Naive thymus-derived CD4-positive, alpha-beta T cell (primary cell): ENCODE measurements around the gene TERB1. TPM values are rescaled to one million over a fixed set of nuclear protein-coding genes. Genes with fewer than 3 reads are reported as not detected.

ENCODE experiments used
- ATAC-seq: fragments of 150-1000 bp; cut with Tn5 transposase; 2 replicates; pipeline ENCODE4 v1.10.0; 2021; ENCODE audit warnings: mild to moderate bottlenecking, moderate library complexity
- CTCF ChIA-PET: fragments of 350-600 bp; sonication (Branson Sonifier 250); formaldehyde crosslinking; loops from one replicate; lab custom pipeline; 2021; ENCODE audit warnings: antibody characterized with exemption; lab: Charles Lee
- POLR2A ChIA-PET: fragments of 350-600 bp; sonication (Branson Sonifier 250); formaldehyde crosslinking; loops from one replicate; lab custom pipeline; 2021; ENCODE audit warnings: antibody characterized with exemption, inconsistent platforms; lab: Charles Lee
- DNase-seq, 9 donors: peaks; one replicate each; pipeline versions ENCODE4 v3.0.0 to v3.0.0-alpha.2; 2020 to 2022; ENCODE audit warnings: mixed read lengths in 1 of 9
- H3K27ac ChIP-seq: one replicate; pipeline ENCODE4 v1.7.0; 2013; ENCODE audit warnings: mild to moderate bottlenecking, low read depth, low read length, moderate library complexity
- H3K27me3 ChIP-seq, 2 donors: one replicate each; pipeline ENCODE4 v1.7.0; 2013; ENCODE audit warnings: low read length in 2 of 2, mild to moderate bottlenecking in 2 of 2, moderate library complexity in 2 of 2; ENCODE audit not compliant: control insufficient read depth in 2 of 2, insufficient read depth in 2 of 2
- H3K36me3 ChIP-seq, 3 experiments: 1 replicate in 2 of 3; 2 replicates in 1 of 3; pipeline ENCODE4 v1.7.0; 2013; ENCODE audit warnings: low read length in 3 of 3, mild to moderate bottlenecking in 3 of 3, moderate library complexity in 1 of 3; ENCODE audit not compliant: insufficient read depth in 3 of 3, control insufficient read depth in 2 of 3
- H3K4me1 ChIP-seq, 2 donors: one replicate each; pipeline ENCODE4 v1.7.0; 2013; ENCODE audit warnings: low read length in 2 of 2, mild to moderate bottlenecking in 2 of 2, moderate library complexity in 1 of 2; ENCODE audit not compliant: control insufficient read depth in 2 of 2, insufficient read depth in 2 of 2
- H3K4me3 ChIP-seq: 2 replicates; pipeline ENCODE4 v1.7.0; 2013; ENCODE audit warnings: mild to moderate bottlenecking, low read length
- H3K9me3 ChIP-seq, 3 experiments: 1 replicate in 2 of 3; 2 replicates in 1 of 3; pipeline ENCODE4 v1.7.0; 2013; ENCODE audit warnings: low read length in 3 of 3; ENCODE audit not compliant: control insufficient read depth in 2 of 3
- H3K27ac Mint-ChIP-seq, 9 donors: one replicate each; pipeline ENCODE4 v1.8.0; 2020 to 2022; ENCODE audit warnings: mixed read lengths in 9 of 9, mild to moderate bottlenecking in 8 of 9, moderate library complexity in 5 of 9, inconsistent platforms in 2 of 9
- H3K27me3 Mint-ChIP-seq, 5 donors: one replicate each; pipeline ENCODE4 v1.8.0; 2021 to 2022; ENCODE audit warnings: mixed read lengths in 5 of 5, mild to moderate bottlenecking in 1 of 5
- H3K36me3 Mint-ChIP-seq, 5 donors: one replicate each; pipeline ENCODE4 v1.8.0; 2020 to 2022; ENCODE audit warnings: mixed read lengths in 5 of 5, mild to moderate bottlenecking in 3 of 5, inconsistent platforms in 1 of 5
- H3K4me1 Mint-ChIP-seq, 7 donors: one replicate each; pipeline ENCODE4 v1.8.0; 2020 to 2022; ENCODE audit warnings: mixed read lengths in 7 of 7, mild to moderate bottlenecking in 3 of 7, inconsistent platforms in 1 of 7
- H3K4me3 Mint-ChIP-seq, 10 donors: one replicate each; pipeline ENCODE4 v1.8.0; 2020 to 2022; ENCODE audit warnings: mild to moderate bottlenecking in 10 of 10, mixed read lengths in 10 of 10, moderate library complexity in 6 of 10, inconsistent platforms in 2 of 10
- H3K9me3 Mint-ChIP-seq, 11 donors: one replicate each; pipeline ENCODE4 v1.8.0; 2020 to 2022; ENCODE audit warnings: mixed read lengths in 11 of 11, mild to moderate bottlenecking in 4 of 11, inconsistent platforms in 1 of 11, moderate library complexity in 1 of 11
- intact Hi-C, 2 donors: fragments of 100-400 bp; cut with micrococcal nuclease; formaldehyde crosslinking; loops; one replicate each; pipeline ENCODE4 v1.15.1; 2023
- polyA plus RNA-seq, 2 donors: library from polyadenylated mRNA; unstranded; fragments of 300-500 nt; fragmentation: Illumina TruSeq; gene quantifications; one replicate each; pipeline ENCODE4 v1.2.3, GENCODE V29; 2021
- total RNA-seq, 6 experiments: library from RNA in 5 of 6; stranded (reverse) in 5 of 6; gene quantifications; 1 replicate in 5 of 6; 2 replicates in 1 of 6; pipeline ENCODE4 v1.2.3 and lab custom pipeline; 2021 to 2026

Gene TERB1, protein sequence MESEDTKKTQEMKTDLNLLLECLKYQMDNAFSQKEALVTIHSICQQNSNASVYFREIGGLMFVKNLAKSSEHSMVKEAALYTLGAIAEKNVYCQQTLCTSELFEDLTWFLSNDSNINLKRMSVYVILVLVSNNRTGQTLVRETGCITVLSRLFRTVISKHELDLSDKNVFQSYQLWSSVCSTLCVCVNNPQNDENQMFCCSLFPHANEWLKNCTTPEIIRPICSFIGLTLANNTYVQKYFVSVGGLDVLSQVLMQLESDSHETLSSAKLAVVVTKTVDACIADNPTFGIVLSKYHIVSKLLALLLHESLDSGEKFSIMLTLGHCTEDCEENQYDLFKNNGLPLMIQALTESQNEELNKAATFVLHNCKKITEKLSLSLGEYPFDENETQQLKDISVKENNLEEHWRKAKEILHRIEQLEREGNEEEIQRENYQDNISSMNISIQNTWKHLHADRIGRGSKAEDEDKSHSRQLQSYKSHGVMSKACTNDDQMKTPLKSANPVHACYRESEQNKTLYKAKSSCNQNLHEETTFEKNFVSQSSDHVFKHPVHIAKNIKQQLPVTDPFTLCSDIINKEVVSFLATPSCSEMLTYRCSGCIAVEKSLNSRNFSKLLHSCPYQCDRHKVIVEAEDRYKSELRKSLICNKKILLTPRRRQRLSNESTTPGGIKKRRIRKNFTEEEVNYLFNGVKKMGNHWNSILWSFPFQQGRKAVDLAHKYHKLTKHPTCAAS
- total RNA-seq (under 1 TPM in 4 of 5 experiments, not detected in 1; 0.16 to 0.83 (median 0.37) TPM), polyA plus RNA-seq (not detected), total RNA-seq (lab: John Stamatoyannopoulos, UW) (not detected)

DNA sequence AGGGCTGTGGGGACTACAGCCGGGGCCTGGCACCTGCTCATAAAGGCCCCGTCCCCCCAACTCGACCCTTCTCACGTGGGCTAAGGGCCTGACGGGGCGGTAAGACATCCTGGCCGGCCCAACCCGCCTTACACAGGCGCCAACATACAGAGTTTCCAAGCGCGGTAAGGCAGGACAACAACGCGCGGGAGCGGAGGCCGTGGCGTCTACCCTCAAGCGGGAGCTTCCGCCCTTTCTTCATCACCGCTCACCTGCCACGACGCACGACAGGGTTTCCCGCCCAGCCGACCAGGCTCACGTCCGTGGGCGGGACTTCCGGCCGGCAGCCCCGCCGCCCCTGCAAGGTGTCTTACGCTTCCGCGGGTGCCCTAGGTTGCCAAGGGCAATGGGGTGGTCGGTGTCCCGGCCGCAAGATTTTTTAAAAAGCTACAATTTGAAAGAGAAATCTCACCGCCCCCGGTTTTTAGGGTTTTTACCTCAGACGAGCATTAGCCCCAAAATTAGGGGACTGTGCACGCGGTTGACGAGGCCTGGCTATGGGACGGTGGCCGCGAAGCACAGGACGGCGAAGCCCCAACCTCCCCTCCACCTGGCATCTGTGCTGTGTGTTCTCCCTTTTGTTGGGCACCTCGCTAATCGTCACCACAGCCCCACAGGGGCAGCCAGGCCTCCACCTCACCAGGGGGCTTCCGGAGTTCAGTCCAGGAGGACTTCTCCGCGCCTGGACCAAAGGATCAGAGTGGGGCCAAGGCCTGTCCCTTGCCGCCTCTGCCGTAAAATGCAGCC is at the start of gene TERB1:
Gene TERB1, minus strand, starts transcription at position 265 of the 786 bp plus-strand sequence. CDS start 4,786 bp downstream, outside the sequence.
- CTCF ChIA-PET, result no interaction called here

DNA sequence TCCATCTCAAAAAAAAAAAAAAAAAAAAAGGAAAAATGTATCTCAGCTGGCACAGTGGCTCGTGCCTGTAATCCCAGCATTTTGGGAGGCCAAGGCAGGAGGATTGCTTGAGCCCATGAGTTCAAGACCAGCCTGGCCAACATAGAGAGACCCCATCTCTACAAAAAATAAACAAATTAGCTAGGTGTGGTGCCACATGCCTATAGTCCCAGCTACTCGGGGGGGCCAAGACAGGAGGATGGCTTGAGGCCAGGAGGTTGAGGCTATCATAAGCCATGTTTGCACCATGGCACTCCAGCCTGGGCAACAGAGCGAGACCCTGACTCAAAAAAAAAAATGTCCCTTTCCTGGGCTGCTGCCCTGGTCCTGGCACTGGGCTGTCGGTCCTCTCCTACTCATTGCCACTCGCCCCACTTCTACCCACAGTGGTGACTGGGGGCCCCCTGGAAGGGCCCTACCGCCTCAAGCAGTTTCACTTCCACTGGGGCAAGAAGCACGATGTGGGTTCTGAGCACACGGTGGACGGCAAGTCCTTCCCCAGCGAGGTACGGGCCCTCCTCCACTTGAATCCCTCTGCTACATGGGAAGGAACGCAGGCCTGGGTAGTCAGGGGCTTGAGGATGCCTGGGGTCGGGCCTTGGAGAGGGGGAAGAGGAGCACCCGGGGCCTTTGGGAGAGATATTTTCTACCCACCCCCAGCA is 48.9 kb upstream of the TERB1 start:
- ChIA-PET POLR2A (interaction anchor here (1.9 kb wide), 1 partner anchor 20 kb away, joined by 5 read pairs; the partner anchor contains the start of gene NAE1), CTCF (interaction anchor here (1.3 kb wide), 1 partner anchor 17 kb away, joined by 3 read pairs; no protein-coding TSS in a partner anchor)
- no peak overlapping the region for H3K27ac Mint-ChIP-seq
- H3K27me3 Mint-ChIP-seq, result peaks cover 12 to 26% (median 17%) of the 10 kb centered on the region in 5 donors
- intact Hi-C loops, result no loop called here
- H3K4me1 ChIP-seq, result no peaks in the 10 kb centered on the region
- no peak for DNase-seq
- H3K27me3 ChIP-seq, result no peaks in the 10 kb centered on the region
- H3K4me3 Mint-ChIP-seq, result no peak overlapping the region
- H3K36me3 Mint-ChIP-seq, result no peaks in the 10 kb centered on the region
- H3K4me3 ChIP-seq, result no peak overlapping the region
- H3K9me3 Mint-ChIP-seq, result peaks cover 0 to 2% (median 0%) of the 10 kb centered on the region in 11 donors
- H3K27ac ChIP-seq, result no peak overlapping the region
- H3K4me1 Mint-ChIP-seq, result peaks cover 0 to 16% (median 0%) of the 10 kb centered on the region in 7 donors
- no peaks in the 10 kb centered on the region for H3K36me3 ChIP-seq
- H3K9me3 ChIP-seq, result no peaks in the 10 kb centered on the region
- ATAC-seq, result peak; percentile 31

More for the DNA sequence above, at the start of gene TERB1:
- Mint-ChIP-seq H3K9me3 (no peaks in the 10 kb centered on the region), H3K27me3 (no peaks in the 10 kb centered on the region), H3K4me3 (no peak within 1 kb of the TSS), H3K4me1 (no peaks in the 10 kb centered on the region), H3K36me3 (peaks cover 9 to 37% (median 25%) of the 10 kb centered on the region in 5 donors), H3K27ac (no peak within 1 kb of the TSS)
- no peak within 1 kb of the TSS for H3K4me3 ChIP-seq
- peaks cover 11 to 44% (median 14%) of the 10 kb centered on the region in 3 experiments for H3K36me3 ChIP-seq
- no peak within 1 kb of the TSS for H3K27ac ChIP-seq
- intact Hi-C loops, result no loop called here
- no peaks in the 10 kb centered on the region for H3K4me1 ChIP-seq
- no peaks in the 10 kb centered on the region for H3K9me3 ChIP-seq
- no peaks in the 10 kb centered on the region for H3K27me3 ChIP-seq
- ATAC-seq, result no peak
- POLR2A ChIA-PET, result no interaction called here
- no peak for DNase-seq

DNA sequence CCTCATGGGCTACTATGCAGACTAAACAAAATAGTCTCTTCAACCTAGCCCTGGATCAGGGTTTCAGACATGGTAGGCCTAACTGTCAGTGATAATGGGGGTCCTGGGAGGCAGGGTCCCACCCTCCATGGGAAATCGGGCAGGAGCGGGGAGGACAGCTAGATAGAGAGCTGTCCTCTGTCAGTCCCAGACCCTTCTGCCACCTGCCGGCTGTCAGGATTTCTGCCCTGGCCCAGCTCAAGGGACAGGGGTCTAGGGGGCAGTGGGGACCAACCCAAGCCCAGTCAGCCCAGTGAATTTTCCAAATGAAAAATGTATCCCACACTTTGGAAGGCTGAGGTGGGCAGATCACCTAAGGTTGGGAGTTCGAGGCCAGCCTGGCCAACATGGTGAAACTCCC is 48.2 kb upstream of the TERB1 start:
- Histone ChIP-seq H3K4me1 (peaks cover 0 to 4% of the 10 kb centered on the region in 2 donors), H3K27me3 (no peaks in the 10 kb centered on the region), H3K36me3 (no peaks in the 10 kb centered on the region), H3K9me3 (no peaks in the 10 kb centered on the region), H3K4me3 (no peak overlapping the region), H3K27ac (no peak overlapping the region)
- Mint-ChIP-seq H3K4me1 (peaks cover 0 to 20% (median 0%) of the 10 kb centered on the region in 7 donors), H3K4me3 (no peak overlapping the region), H3K36me3 (no peaks in the 10 kb centered on the region), H3K9me3 (peaks cover 0 to 2% (median 0%) of the 10 kb centered on the region in 11 donors), H3K27me3 (peaks cover 16 to 31% (median 19%) of the 10 kb centered on the region in 5 donors), H3K27ac (no peak overlapping the region)
- DNase-seq (no peak), ATAC-seq (no peak)
- CTCF ChIA-PET, result no interaction called here
- POLR2A ChIA-PET, result interaction anchor here (1.9 kb wide), 1 partner anchor 19 kb away, joined by 5 read pairs; the partner anchor contains the start of gene NAE1
- intact Hi-C loops, result no loop called here

DNA sequence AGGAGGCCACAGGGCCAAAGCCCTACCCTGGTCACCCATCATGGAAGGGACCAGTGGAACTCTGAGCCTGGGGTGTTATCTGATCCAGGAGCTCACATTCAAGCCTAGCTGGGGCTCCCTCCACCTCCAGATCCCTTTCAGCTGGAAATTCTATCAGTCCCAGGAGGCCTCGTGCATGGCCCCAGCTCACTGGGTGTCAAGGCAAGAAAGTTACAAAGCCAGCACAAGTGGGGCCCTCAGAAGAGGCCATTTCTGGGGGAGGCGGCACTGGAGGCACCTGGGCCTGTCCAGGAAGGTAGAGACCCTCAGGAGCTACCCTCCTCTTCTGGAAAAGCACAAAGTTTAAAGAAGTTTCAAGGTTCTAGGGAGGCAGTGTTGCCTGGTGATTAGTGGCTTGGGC is 47.6 kb upstream of the TERB1 start:
- Mint-ChIP-seq H3K4me3 (no peak overlapping the region), H3K36me3 (no peaks in the 10 kb centered on the region), H3K27me3 (peaks cover 17 to 32% (median 20%) of the 10 kb centered on the region in 5 donors), H3K4me1 (peaks cover 0 to 21% (median under 1%) of the 10 kb centered on the region in 7 donors), H3K27ac (no peak overlapping the region), H3K9me3 (peaks cover 0 to 2% (median 0%) of the 10 kb centered on the region in 11 donors)
- peaks cover 0 to 4% of the 10 kb centered on the region in 2 donors for H3K4me1 ChIP-seq
- CTCF ChIA-PET, result no interaction called here
- ATAC-seq (no peak), DNase-seq (no peak)
- no peaks in the 10 kb centered on the region for H3K9me3 ChIP-seq
- no peaks in the 10 kb centered on the region for H3K27me3 ChIP-seq
- no peak overlapping the region for H3K27ac ChIP-seq
- no peaks in the 10 kb centered on the region for H3K36me3 ChIP-seq
- POLR2A ChIA-PET, result interaction anchor here (1.9 kb wide), 1 partner anchor 19 kb away, joined by 5 read pairs; the partner anchor contains the start of gene NAE1
- no peak overlapping the region for H3K4me3 ChIP-seq
- intact Hi-C loops, result no loop called here

DNA sequence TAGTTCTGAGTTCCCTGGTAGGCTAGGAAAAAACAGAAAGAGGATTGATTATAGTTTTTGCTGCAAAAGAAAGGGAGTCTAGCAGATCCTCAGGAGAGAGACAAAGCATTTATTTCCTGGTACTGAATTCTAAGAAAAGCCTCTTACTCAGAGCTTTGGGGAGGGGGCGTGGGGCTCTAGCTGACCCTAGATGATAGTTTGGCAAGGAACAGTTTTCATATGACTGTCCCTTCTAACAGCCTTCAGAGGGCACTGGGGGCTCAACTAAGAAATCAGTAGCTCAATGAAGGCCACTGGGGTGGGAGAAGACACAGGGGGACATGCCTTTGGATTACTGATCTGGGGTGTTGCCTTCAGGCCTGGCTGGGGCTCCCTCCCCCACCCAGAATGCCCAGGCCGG is 46.8 kb upstream of the TERB1 start:
- peaks cover 26 to 40% (median 28%) of the 10 kb centered on the region in 5 donors for H3K27me3 Mint-ChIP-seq
- POLR2A ChIA-PET, result no interaction called here
- Histone ChIP-seq H3K4me1 (peaks cover 0 to 4% of the 10 kb centered on the region in 2 donors), H3K9me3 (no peaks in the 10 kb centered on the region), H3K4me3 (no peak overlapping the region), H3K27ac (no peak overlapping the region), H3K27me3 (no peaks in the 10 kb centered on the region), H3K36me3 (no peaks in the 10 kb centered on the region)
- H3K9me3 Mint-ChIP-seq, result peaks cover 0 to 2% (median 0%) of the 10 kb centered on the region in 11 donors
- H3K36me3 Mint-ChIP-seq, result peaks cover 0 to 3% (median 0%) of the 10 kb centered on the region in 5 donors
- H3K4me3 Mint-ChIP-seq, result peak overlapping the region in 1 of 10 donors; percentile 8
- ATAC-seq (no peak), DNase-seq (no peak)
- H3K27ac Mint-ChIP-seq, result peak overlapping the region in 2 of 9 donors; percentile 21 to 25
- intact Hi-C loops, result no loop called here
- CTCF ChIA-PET, result interaction anchor here (0.8 kb wide), 1 partner anchor 19 kb away, joined by 3 read pairs; no protein-coding TSS in a partner anchor
- H3K4me1 Mint-ChIP-seq, result peaks cover 0 to 22% (median 5%) of the 10 kb centered on the region in 7 donors
